DOHH2 (cell line): Measurements from ENCODE around the gene GSG1.

ENCODE experiments used
- H3F3A ChIP-seq: fragments of 200-600 bp; sonication (generic), shearing (Covaris generic); 2 replicates; pipeline ENCODE4 v1.6.0; 2016; ENCODE audit warnings: antibody characterized with exemption, mild to moderate bottlenecking; ENCODE audit not compliant: control insufficient read depth, insufficient read depth
- H3K27ac ChIP-seq: fragments of 200-600 bp; sonication (generic); 2 replicates; pipeline ENCODE4 v1.5.1; 2014; ENCODE audit warnings: low read depth, mild to moderate bottlenecking, low read length, moderate library complexity
- H3K27me3 ChIP-seq: fragments of 200-600 bp; sonication (generic); 2 replicates; pipeline ENCODE4 v1.6.1; 2014; ENCODE audit warnings: mild to moderate bottlenecking, low read length, mixed read lengths; ENCODE audit not compliant: control insufficient read depth
- H3K36me3 ChIP-seq: fragments of 200-600 bp; sonication (generic); 2 replicates; pipeline ENCODE4 v1.6.1; 2014; ENCODE audit warnings: mild to moderate bottlenecking, low read length, moderate library complexity, mixed read lengths; ENCODE audit not compliant: control insufficient read depth
- H3K4me1 ChIP-seq: fragments of 200-600 bp; sonication (generic); 2 replicates; pipeline ENCODE4 v1.6.1; 2014; ENCODE audit warnings: mild to moderate bottlenecking, low read length, mixed read lengths; ENCODE audit not compliant: control insufficient read depth
- H3K4me2 ChIP-seq: fragments of 200-600 bp; sonication (generic); 2 replicates; pipeline ENCODE4 v1.6.0; 2014; ENCODE audit warnings: mild to moderate bottlenecking, low read length, moderate library complexity
- H3K4me3 ChIP-seq: fragments of 200-600 bp; sonication (generic); 2 replicates; pipeline ENCODE4 v1.5.1; 2014; ENCODE audit warnings: mild to moderate bottlenecking, low read length, mixed read lengths
- H3K79me2 ChIP-seq: fragments of 200-600 bp; sonication (generic); 2 replicates; pipeline ENCODE4 v1.6.1; 2014; ENCODE audit warnings: mild to moderate bottlenecking, low read length, mixed read lengths; ENCODE audit not compliant: control insufficient read depth
- H3K9me2 ChIP-seq: fragments of 200-600 bp; sonication (generic); replicated peaks from 2 replicates; pipeline ENCODE4 v1.6.1; 2014; ENCODE audit warnings: mild to moderate bottlenecking, low read length, mixed read lengths; ENCODE audit not compliant: control insufficient read depth
- H3K9me3 ChIP-seq: fragments of 200-600 bp; sonication (generic); 2 replicates; pipeline ENCODE4 v1.6.1; 2014; ENCODE audit warnings: antibody characterized with exemption, low read length, mixed read lengths; ENCODE audit not compliant: control insufficient read depth, insufficient read depth
- H4K20me1 ChIP-seq: fragments of 200-600 bp; sonication (generic); 2 replicates; pipeline ENCODE4 v1.6.0; 2014; ENCODE audit warnings: low read depth, mild to moderate bottlenecking, antibody characterized with exemption, low read length, moderate library complexity; ENCODE audit not compliant: control insufficient read depth, insufficient read depth
- EZH2phosphoT487 ChIP-seq: fragments of 200-600 bp; sonication (generic); IDR thresholded peaks from 2 replicates; pipeline ENCODE4 v1.6.1; 2017; ENCODE audit warnings: borderline replicate concordance, mild to moderate bottlenecking, antibody characterized with exemption, low read length, moderate library complexity, mixed read lengths
- TF ChIP-seq, protein P1 (sequence below): fragments of 200-600 bp; sonication (generic); IDR thresholded peaks from one replicate; pipeline ENCODE4 v1.5.1; 2014; ENCODE audit warnings: antibody characterized with exemption, mild to moderate bottlenecking, low read depth, low read length; ENCODE audit not compliant: poor library complexity, severe bottlenecking

The GSG1 gene

DNA sequence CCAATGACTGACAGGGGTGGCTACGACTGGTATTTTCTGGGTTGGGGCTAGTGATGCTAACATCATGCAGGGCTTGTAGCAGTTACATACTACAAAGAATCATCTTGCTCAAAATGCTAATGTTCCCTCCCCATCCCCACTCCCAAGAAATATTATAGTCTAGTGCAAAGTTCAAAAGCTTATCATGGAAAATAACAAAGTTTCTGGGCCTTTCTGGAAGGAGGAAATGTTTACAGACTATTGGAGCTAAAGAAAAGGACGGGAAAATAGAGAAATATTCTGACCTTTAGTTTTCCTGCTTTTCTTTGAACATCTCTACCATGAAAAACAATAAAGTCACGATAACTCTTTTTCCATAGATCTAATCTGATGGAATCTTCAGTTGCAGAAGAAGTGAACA lies 23.2 kb downstream of the GSG1 start:
- Histone ChIP-seq H3K27ac (no peak overlapping the region), H3K79me2 (no peaks in the 10 kb centered on the region), H3K4me2 (no peak overlapping the region), H3K27me3 (no peaks in the 10 kb centered on the region), H3K4me3 (no peak overlapping the region), H3K36me3 (no peaks in the 10 kb centered on the region), H3F3A (no peaks in the 10 kb centered on the region), H3K9me2 (no peaks in the 10 kb centered on the region), H3K4me1 (no peaks in the 10 kb centered on the region), H4K20me1 (no peaks in the 10 kb centered on the region), H3K9me3 (no peaks in the 10 kb centered on the region)
- TF ChIP-seq EZH2phosphoT487, result no peak
- TF ChIP-seq, protein P1, sequence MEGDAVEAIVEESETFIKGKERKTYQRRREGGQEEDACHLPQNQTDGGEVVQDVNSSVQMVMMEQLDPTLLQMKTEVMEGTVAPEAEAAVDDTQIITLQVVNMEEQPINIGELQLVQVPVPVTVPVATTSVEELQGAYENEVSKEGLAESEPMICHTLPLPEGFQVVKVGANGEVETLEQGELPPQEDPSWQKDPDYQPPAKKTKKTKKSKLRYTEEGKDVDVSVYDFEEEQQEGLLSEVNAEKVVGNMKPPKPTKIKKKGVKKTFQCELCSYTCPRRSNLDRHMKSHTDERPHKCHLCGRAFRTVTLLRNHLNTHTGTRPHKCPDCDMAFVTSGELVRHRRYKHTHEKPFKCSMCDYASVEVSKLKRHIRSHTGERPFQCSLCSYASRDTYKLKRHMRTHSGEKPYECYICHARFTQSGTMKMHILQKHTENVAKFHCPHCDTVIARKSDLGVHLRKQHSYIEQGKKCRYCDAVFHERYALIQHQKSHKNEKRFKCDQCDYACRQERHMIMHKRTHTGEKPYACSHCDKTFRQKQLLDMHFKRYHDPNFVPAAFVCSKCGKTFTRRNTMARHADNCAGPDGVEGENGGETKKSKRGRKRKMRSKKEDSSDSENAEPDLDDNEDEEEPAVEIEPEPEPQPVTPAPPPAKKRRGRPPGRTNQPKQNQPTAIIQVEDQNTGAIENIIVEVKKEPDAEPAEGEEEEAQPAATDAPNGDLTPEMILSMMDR, result no peak

DNA sequence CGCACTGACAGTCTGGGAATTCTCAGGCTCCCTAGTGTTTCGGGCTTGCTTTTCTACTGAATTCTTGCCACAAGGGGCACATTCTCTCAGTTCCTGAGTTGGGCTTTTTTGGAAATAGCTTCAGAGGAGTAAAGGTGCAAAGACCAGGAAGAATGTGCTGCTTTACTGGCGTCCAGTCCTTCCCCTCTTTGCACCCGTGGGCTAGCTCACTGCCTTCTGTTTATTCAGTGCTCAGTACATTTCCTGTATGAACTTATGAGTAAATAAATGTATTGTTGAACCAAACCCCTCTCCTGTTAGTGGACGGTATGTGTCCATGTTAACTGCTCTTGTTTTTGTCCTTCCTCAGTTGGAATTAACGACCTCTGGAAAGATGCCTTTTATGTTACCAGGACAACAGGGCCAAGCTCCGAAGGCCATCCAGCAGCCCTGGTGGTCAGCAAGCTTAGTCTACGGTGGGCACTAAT lies 24.0 kb downstream of the GSG1 start:
- H3K79me2 ChIP-seq, result no peaks in the 10 kb centered on the region
- no peaks in the 10 kb centered on the region for H3K4me1 ChIP-seq
- TF ChIP-seq EZH2phosphoT487, result no peak
- TF ChIP-seq, protein P1, result no peak
- no peak overlapping the region for H3K4me2 ChIP-seq
- no peaks in the 10 kb centered on the region for H3F3A ChIP-seq
- H4K20me1 ChIP-seq, result no peaks in the 10 kb centered on the region
- H3K27me3 ChIP-seq, result no peaks in the 10 kb centered on the region
- no peaks in the 10 kb centered on the region for H3K36me3 ChIP-seq
- no peak overlapping the region for H3K4me3 ChIP-seq
- no peaks in the 10 kb centered on the region for H3K9me2 ChIP-seq
- no peaks in the 10 kb centered on the region for H3K9me3 ChIP-seq
- H3K27ac ChIP-seq, result no peak overlapping the region

DNA sequence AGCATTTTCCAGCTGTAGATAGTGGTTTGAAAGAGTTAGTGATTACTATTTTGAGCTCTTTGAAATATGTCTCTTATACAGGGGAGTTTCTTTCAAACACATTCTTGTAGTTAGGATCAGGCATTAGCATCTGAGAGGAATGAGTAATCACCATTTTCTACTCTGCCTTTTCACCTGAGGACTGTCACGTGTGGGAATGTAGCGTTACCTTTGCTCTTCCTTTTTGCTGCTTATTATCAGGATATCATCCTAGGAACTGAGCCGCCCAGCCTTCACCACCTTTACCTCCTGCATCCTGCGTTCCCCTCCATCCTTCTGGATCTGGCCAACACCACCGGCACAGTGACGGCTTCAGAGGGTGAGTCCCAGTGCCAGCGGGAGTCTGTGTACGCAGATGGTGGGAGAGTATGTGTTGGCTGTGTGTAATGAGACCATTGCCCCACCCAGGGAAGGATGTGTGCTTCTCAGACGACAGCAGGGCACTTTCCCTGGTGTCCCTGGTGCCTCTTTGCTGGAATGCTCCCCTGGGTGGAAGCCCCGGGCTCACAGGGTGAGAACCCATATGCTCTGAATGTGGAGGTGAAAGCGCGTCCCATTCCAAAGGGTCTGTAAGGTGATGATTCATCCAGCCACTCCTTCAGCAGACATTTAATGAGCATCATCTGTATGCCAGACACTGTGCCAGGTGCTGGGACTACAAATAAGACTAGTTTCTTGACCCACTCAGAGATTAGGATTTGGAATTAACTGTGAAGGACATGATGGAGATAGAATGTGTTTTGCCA lies 27.5 kb downstream of the GSG1 start:
- Histone ChIP-seq H3F3A (no peaks in the 10 kb centered on the region), H3K4me1 (no peaks in the 10 kb centered on the region), H3K4me2 (no peak overlapping the region), H3K9me3 (no peaks in the 10 kb centered on the region), H3K79me2 (no peaks in the 10 kb centered on the region), H3K27me3 (no peaks in the 10 kb centered on the region), H4K20me1 (no peaks in the 10 kb centered on the region), H3K4me3 (no peak overlapping the region), H3K9me2 (no peaks in the 10 kb centered on the region), H3K27ac (no peak overlapping the region), H3K36me3 (no peaks in the 10 kb centered on the region)
- TF ChIP-seq EZH2phosphoT487, result no peak
- TF ChIP-seq, protein P1, result no peak
